Measurements from ENCODE around the gene SOS2. TPM values are rescaled to one million over a fixed set of nuclear protein-coding genes. Genes with fewer than 3 reads are reported as not detected.

SOS2 gene
- total RNA-seq, 1 donor from 2014 or later = 37.4 TPM

DNA sequence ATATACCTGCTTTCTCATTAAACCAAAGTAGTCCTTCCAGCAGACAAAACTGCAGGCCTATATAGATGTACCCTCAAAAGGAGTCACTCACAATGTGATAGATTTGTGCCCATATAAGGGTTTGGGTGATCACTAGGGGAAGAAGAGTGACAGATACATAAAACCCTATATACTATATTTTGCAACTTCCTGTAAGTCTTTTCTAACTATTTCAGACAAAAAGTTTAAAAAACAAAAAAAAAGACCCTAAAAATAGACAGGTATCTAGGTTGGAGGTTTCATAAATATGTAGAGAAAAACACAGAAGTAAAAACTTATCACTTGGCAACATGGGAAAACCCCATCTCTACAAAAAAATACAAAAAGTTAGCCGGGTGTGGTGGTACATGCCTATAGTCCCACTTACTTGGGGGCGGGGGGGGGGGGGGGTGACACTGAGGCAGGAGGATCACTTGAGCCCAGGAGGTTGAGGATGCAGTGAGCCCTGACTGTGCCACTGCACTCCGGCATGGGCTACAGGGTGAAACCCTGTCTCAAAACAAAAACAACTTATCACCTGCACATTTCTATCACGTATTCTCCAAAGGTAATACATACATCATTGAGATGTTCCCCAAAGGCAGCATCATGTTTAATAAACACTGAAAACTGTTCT, 117.9 kb downstream of the SOS2 start:
- no peak for DNase-seq

DNA sequence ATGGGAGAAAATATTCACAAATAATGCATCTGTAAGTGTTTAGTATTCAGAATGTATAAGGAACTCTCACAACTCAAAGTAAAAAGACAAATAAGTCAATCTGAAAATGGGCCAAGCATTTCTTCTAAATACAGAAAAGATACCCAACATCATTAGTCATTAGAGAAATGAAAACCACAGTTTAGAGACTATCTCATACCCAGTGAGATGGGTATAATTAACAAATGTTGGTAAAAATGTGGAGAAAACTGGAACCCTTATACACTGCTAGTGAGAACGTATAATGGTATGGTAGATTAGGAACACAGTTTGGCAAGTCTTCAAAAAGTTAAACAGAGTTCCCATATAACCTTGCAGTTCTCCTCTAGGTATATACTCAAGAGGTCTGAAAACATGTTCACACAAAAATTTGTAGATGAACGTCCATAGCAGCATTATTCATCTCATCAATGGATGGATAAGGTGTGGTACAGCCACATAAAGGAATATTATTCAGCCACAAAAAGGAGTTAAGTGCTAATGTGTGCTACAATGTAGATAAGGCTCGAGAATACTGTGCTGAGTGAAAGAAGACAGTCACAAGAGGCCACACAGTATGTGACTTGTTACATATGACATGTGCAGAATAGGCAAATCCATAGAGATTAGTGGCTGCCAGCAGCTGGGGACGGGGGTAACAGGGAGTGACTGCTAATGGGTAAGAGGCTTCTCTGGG, 120.9 kb downstream of the SOS2 start:
- DNase-seq = no peak

DNA sequence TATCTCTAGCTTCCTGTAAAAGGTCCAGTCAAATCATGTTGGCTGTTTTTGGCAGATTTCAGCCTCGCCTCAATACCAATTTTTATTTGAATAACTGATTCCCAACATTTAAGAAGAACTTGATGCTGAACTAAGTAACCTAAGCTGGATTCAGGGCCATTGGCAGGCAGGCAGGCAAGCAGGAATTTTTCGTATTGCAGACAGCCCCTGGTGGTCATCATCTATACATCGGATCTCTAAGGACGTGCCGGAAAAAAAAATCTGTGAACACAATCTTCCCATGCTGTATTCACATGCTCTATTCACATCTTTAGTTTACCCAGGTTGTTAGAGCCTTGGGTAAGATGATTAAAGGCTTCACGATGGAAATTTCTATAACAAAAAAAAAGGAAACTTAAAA, 122.0 kb downstream of the SOS2 start:
- DNase-seq = peak; percentile 45

DNA sequence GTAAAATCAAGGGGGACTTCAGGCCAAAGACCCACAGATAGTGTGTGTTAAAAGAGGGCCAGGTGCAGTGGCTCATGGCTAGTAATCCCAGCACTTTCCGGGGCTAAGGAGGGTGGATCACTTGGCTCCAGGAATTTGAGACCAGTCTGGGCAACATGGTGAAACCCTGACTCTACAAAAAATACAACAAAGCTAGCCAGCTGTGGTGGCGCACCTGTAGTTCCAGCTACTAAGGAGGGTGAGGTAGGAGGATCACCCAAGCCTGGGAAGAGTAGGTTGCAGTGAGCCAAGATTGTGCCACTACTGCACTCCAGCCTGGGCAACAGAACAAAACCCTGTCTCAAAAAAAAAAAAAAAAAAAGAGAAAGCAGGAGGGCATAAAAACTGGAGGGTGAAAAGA, 123.5 kb downstream of the SOS2 start:
- DNase-seq = no peak

DNA sequence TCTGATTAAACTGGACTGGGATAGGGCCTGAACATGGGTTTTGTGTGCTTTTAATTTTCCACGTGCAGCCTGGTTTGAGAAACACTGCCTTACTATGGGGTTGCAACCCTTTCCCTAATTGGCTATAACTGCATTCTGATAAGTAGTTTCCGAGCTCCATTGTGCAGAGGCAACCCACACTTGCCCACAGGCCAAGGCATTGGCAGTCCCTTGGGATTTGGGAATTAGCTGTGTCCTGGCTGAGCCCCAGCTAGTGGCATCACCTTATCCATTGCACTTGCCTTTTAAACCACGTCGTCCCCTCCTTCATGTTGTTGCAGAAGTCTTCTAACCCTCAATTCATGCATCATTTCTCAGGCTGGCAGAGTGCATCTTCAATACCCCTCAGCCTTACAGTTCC, 125.2 kb downstream of the SOS2 start:
- DNase-seq = no peak

DNA sequence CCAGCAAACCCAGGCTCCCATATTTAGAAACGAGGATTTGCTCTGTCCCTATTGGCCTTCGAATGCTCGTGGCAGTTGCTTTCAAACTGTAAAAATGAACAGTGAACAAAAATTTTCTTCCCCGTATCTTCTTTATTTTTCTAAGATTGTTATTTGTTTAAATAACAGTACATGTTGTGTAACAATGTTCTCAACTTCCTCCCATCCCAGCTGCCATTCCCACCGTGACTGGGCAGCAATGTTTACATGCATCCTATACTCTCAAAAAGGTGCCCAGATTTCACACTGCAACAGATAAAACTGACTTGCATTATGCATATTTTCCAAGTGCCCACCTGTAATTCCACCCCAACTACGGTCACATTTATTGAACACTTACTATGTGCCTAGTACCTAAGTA, 127.8 kb downstream of the SOS2 start:
- DNase-seq = no peak

DNA sequence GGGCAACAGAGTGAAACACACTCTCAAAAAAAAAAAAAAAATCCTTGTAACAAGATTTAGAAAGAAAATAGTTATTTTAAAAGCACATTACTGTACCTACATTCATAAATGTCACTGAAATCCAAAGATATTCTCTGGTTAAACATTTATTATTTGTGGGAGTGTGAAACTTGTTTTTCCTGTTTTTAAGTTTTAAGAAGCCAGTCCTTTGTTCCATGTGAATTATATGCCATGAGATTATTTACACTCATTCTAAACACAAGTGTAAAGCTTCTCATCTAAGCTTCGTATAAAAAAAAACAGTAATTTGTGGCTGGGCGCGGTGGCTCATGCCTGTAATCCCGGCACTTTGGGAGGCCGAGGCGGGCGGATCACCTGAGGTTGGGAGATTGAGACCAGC, 130.0 kb downstream of the SOS2 start:
- no peak for DNase-seq

DNA sequence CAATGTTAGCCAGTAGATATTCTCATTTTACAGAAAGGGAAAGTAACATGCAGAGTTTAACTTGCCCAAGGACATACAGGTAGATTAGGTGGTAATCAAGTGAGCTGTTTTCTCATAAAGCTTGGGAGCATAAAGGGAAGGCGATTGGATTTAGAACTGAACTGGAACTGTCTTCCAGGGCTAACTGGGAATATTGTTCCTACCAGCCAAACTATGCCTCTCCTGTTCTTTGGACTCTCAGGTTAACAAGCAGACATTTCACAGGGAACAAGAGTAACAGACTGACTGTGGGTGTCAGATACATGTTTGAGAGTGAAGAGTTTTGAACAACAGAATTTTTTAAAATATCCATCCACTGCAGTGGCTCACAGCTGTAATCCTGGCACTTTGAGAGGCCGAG, 130.6 kb downstream of the SOS2 start:
- DNase-seq = no peak

DNA sequence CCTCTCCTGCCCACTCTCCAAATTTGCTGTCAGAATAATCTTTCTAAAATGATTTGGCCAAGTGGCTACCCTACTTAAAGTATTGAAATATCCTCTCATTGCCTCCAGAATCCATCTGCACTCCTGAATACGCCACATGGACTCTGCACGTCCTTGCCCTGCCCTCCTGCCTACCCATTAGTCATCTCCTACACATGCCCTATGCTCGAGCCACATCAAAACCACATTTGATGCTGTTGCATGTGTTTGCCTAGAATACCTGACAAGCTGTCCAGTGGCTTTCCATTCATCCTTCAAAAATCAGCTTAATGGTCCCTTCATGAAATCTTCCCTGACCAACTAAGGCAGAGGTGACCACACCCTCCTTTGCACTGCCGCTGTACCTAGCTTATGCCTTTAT, 132.0 kb downstream of the SOS2 start:
- DNase-seq = no peak

DNA sequence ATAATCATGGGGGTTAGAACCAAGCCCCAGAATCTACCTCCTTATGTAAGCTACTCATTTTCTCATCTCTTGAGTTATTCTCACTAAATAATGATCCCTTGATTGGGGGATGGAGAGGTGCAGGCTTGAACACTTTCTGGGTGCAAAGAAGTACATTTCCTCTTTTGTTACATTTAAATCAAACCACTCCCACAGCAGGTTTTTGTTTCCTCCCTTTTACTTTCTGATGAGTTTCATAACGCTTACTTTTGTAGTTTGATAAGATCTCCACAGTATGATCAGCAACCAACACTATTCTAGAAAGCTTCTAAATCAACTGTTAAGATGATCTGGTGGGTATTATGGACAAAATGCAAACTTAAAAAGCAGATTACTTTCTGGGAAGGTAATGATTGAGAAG, 135.5 kb downstream of the SOS2 start:
- DNase-seq = no peak

DNA sequence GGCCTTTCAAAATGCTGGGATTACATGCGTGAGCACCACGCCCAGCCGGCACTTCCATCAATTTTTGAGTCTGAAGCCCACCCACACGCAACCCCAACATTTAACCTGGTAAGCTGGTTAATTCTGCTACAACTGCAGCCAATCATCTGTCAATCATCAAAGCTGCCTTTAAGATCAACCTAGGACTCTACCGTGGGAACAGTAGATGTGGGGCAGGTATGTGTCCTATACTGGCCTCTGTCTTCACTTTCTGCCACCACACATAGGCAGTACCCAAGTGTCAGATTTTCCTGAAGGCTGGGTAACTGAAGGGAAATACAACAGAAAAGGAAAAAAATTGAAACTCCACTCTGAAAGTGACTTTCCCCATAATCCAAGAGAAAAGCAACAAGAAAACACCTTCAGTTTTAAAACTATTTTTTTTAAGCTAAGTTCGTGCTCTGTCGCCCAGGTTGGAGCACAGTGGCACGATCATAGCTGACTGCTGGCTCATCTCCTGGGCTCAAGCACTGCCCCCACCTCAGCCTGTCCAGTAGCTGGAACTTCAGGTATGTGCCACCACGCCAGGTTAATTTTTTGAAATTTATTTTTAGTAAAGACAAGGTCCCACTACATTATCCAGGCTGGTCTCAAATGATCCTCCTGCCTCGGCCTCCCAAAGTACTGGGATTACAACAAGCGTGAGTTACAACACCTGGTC, 137.2 kb downstream of the SOS2 start:
- no peak for DNase-seq

DNA sequence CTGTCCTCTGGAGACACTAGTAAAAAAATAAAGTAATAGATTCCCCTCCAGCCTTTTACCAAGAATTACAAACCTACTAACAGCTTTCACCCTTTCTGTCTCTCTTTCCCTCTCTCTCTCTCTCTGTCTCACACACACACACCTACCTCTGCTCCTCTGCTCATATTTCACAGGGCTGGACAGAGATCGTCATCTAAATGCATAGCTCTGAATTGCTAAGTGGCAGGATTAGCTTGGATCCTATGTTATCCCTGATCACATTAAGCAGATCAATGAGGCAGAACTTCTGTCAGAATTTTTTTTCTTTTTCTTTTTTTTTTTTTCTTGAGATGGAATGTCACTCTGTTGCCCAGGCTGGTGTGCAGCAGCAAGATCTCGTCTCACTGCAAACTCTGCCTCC, 137.9 kb downstream of the SOS2 start:
- no peak for DNase-seq

DNA sequence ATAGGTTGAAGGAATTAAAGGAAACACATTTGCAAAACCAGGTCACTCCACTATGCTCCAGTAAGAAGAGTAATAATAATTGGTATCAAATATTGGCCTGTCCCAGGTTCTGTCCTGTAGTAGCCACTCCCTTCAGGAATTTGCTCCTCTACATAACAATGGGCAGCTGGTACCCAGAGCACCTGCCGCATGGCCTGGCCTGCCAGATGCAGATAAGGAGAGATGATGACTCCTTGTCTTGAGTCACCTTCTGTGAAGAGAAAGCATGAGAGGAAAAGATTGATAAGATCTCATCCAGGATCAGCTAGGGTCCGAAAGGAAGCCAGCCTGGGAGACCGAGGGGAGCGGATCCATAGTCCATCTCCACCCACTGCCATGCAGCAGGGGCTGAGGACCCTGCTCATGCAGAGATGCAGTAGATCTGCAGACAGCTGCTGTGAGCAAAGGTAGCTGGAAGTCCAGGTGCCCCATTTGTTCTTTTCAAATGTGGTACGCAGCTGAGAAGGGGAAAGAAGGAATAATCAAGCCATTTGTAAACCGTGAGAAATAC, 139.3 kb downstream of the SOS2 start:
- no peak for DNase-seq

DNA sequence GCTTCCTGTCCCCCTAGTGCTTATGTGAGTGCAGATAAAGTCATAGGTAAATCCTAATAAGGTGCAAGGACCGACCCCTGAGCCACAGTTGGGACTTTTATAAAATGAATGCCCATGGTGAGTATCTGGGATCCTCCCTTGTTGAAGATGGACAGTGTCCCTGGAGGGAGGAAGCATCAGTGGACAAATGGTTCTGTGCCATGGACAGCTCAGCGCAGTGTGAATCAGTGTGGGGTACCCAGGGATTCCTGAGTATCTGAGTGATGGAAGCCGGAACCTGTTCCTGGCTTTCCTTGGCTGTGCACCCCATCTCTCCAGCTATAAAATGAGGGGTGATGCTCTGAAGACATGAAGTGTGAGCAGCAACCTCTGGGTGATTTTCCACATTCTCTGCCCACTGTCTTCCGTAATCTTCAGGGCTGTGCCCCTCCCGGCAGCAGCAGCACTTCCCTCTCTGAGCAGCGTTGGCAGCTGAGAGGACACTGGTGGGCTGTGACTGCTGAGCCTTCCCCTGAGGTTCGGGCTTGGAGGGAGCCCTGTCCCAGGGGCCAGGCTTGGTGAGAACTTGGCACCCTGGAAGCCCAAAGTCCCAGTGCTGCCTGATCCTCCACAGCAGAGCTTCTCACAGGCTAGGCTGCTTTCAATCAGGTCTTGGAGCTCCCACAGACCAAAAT, 140.0 kb downstream of the SOS2 start:
- no peak for DNase-seq

DNA sequence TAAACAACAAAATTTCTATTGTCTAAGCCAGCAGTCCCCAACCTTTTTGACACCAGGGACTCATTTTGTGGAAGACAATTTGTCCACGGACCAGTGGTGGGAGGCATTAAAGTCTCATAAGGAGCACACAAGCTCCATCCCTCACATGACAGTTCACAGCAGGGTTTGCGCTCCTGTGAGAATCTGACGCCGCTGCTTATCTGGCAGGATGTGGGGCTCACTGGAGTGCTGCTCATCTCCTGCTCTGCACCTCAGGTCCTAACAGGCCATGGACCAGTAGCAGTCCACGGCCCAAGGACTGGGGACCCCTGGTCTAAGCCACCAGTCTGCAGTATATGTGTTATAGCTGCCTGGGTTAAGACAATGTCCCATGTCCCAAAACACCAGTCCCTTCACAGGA, 142.2 kb downstream of the SOS2 start:
- DNase-seq = no peak

DNA sequence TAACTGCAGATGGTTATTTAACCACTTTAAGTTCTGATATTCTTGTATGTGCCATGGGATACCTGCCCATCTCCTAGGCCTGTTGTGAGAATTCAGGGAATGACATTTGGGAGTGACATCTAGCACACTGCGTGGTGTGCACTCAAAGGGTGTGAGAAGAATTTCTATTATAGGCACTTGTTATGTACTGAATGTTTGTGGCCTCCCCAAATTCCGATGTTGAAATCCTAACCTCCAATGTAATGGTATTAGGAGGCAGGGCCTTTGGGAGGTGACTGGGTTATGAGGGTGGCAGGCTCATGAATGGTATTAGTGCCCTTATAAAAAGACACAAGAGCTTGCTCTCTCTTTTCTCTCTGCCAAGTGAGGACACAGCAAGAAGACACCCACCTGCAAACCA, 142.6 kb downstream of the SOS2 start:
- DNase-seq = no peak

DNA sequence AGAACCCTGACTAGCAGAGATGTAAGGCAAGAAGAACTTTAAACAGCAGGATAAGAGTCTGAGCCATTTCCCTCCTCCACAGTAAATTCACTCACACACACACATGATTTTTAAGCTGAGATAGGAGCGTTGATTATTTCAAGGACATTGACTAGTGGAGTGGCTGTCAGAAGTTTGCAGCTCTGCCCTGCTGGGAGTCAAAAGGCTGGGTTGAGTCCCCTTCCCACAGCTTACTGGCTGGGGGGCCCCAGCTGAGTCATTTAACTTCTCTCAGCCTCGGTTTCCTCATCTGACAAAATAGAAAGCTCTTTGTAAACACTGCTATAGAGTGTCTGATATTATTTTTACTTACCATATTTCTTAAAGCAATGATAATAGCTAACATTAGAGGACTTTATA, 143.3 kb downstream of the SOS2 start:
- no peak for DNase-seq

DNA sequence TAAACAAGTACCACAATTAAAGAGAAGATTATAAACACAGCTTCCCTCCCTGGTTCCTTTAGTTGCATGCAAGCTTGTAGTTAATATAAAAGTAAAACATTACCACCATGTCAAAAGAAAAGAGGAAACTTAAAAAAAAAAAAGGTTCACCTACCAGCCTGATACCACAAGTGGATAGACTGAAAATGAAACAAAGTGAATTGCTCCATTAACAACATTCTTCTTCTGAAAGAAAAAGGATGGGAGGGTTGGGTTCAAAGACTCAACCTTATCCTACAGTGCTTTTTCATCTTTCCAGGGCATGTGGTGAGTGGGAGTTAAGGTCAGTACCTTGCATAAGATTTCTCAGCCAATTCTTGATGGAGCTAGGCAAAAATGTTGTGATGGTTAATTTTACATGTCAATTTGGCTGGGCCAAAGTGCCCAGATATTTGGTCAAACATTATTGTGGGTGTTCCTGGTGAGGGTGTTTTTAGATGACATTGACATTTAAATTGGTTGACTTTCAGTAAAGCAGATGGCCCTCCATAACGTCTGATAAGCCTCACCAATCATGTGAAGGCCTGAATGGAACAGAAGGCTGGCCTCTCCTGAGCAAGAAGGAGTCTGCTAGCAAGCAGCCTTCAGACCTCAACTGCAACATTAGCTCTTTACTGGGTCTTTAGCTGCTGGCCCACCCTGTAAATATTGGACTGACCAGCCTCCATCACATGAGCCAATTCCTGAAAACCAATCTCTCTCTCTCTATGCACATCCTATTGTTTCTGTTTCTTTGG, 143.8 kb downstream of the SOS2 start:
- DNase-seq = no peak

DNA sequence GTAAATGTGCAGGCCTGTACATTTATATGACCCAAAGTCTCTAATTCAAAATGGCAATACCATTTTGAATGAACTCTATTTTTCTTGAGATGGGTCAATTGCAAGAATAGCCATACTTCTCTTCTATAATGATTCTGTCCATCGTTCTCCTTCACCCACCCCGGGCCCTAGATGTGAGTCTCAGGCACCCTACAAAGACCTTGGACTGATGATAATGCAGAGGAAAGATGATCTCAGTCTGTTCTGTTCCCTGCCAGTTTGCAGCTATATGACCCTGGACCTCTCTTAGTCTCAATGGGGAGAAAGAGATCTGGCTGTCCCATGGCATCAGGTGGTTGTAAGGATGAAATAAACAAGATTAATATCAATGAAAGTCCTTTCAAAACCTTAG, 145.1 kb downstream of the SOS2 start:
- DNase-seq = no peak

DNA sequence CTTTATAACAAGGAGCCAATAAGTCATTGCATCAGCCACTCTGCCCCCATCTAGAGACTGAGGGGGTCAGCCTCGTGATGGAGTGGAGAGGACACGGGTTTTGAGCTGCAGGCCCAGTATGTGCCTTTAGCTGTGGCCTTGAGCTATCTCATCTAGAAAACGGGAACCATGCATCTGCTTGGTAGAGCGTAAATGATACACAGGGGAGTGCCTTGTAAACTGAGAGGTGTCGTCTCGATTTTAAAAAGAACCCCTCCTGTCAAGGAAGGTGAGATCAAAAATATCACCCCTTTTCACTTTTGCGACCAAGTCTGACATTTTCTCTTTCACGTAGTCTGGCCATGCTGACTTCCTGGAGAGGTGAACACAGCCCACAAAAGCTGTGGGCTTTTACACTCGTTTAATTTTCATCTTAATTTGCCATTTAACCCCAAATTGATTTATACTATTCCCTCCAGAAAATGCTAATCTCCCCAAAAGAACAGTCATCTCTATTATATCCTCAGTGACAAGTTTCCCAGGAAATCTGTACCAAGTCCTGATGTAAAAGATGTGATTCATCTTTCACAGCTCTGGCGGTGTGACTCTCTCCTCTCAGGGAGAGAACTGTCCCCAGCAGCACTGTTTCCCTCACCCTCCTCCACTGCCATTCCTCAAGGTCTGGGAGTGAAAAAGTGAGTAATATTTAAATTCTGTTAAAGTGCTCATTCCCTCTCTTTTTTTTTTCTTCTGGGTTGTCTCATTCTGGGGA, 145.6 kb downstream of the SOS2 start:
- DNase-seq = no peak

DNA sequence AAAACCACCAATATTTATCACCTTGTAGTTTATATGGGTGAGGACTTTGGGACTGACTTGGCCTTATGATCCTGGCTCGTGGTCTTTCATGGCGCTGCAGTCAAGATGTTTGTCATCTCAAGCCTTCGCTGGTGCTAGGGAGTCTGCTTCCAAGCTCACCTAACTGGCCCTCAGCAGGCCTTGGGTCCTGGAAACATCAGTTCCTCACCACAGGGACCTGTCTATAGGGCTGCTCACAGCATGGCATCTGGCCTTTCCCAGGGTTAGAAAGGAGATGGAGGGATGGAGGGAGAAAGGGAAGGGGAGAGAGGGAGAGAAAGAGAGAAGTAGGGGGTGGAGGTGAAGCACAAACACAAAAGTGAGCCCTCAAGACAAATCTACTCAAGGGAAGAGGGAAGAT, 146.7 kb downstream of the SOS2 start:
- no peak for DNase-seq

All from dermis blood vessel endothelial cell (primary cell).